Tibial nerve (tissue), 4 donors: ENCODE data around the gene USP46. TPM values are rescaled to one million over a fixed set of nuclear protein-coding genes. Genes with fewer than 3 reads are reported as not detected.
A peak's percentile ranks its signal among the peaks of the same experiment; 100 is the strongest.

ENCODE experiments used
- DNase-seq, 2 donors: peaks; one replicate each; pipeline ENCODE4 v3.0.0-alpha.2; 2019; ENCODE audit warnings: low spot score in 2 of 2
- H3K27ac ChIP-seq, 4 donors: fragments of 200-600 bp; sonication (generic) in 3 of 4; one replicate each; pipeline ENCODE4 v1.5.1; 2017 to 2019; ENCODE audit warnings: mild to moderate bottlenecking in 1 of 4
- H3K27me3 ChIP-seq, 2 donors: fragments of 200-600 bp; sonication (generic) in 1 of 2; one replicate each; pipeline versions ENCODE4 v1.5.1 to v1.6.0; 2017 to 2019
- H3K36me3 ChIP-seq, 3 donors: fragments of 200-600 bp; sonication (generic); one replicate each; pipeline ENCODE4 v1.5.1; 2018 to 2019
- H3K4me1 ChIP-seq, 4 donors: fragments of 200-600 bp; sonication (generic) in 3 of 4; one replicate each; pipeline ENCODE4 v1.5.1; 2017 to 2019
- H3K4me3 ChIP-seq, 4 donors: fragments of 200-600 bp; sonication (generic) in 3 of 4; one replicate each; pipeline ENCODE4 v1.5.1; 2017 to 2019; ENCODE audit warnings: mild to moderate bottlenecking in 1 of 4, moderate library complexity in 1 of 4
- H3K9me3 ChIP-seq, 4 donors: fragments of 200-600 bp; sonication (generic) in 3 of 4; one replicate each; pipeline ENCODE4 v1.5.1; 2017 to 2019
- CTCF ChIP-seq, 5 experiments: fragments of 200-600 bp in 3 of 5; fragments of 450-650 bp in 2 of 5; sonication (generic) in 3 of 5; IDR thresholded peaks; one replicate each; pipeline ENCODE4 v1.5.1; 2016 to 2019; ENCODE audit warnings: antibody characterized with exemption in 5 of 5, mild to moderate bottlenecking in 3 of 5, moderate library complexity in 2 of 5
- EP300 ChIP-seq, 2 donors: sonication (generic); formaldehyde crosslinking; IDR thresholded peaks; one replicate each; pipeline ENCODE4 v1.6.1; 2017; ENCODE audit warnings: antibody characterized with exemption in 2 of 2, mild to moderate bottlenecking in 1 of 2
- POLR2A ChIP-seq, 2 donors: fragments of 450-650 bp; IDR thresholded peaks; one replicate each; pipeline ENCODE4 v1.6.1; 2017; ENCODE audit warnings: antibody characterized with exemption in 2 of 2, mild to moderate bottlenecking in 2 of 2, moderate library complexity in 2 of 2
- WGBS, 2 donors: methylation state at CpG; one replicate each; pipeline ENCODE4 v1.1.5; 2018; 5-methylcytosine and 5-hydroxymethylcytosine counted together
- total RNA-seq, 4 donors: library from RNA; depleted of rRNA; stranded (reverse); fragments of >200 nt; gene quantifications; one replicate each; pipeline ENCODE4 v1.1.0, GENCODE V29; 2016

USP46 gene
- total RNA-seq, 4 donors from 2014 or later: 28.2 to 55.5 (median 37.9) TPM

GRCh38 chr4:52588771-52589591 lies 70.1 kb downstream of the USP46 start:
- Histone ChIP-seq H3K36me3 (peaks cover 0 to 14% (median 0%) of the 10 kb centered on the region in 3 donors), H3K4me3 (no peak overlapping the region), H3K4me1 (no peaks in the 10 kb centered on the region), H3K27me3 (no peaks in the 10 kb centered on the region), H3K27ac (no peak overlapping the region), H3K9me3 (no peaks in the 10 kb centered on the region)
- no peak for TF ChIP-seq CTCF (IDR thresholded peaks at IDR 0.05)
- no peak for TF ChIP-seq POLR2A (IDR thresholded peaks at IDR 0.05)
- TF ChIP-seq EP300 (IDR thresholded peaks at IDR 0.05): no peak
- DNase-seq: no peak
- 72 to 76% methylated on average over 13 of the region's 13 CpGs for WGBS, 2 donors

DNA sequence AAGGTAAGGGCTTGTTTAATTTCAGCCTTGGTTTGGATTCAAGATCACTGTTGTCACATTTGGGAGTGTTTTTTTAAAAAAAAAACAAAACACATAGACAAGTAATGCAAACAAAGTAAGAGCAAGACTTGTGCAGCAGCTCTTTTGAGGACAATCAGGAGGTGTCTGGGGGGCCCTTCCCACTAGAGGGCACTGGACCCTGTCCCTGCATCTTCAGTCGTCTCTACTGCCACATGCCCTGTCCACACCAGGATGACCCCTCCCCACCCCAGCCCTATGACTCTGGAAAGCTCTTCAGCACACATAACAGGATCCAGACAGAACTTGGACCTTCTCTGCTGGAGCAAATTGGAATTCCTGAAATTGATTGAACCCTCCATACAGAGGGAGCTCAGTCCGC lies 71.0 kb downstream of the USP46 start:
- Histone ChIP-seq H3K4me3 (no peak overlapping the region), H3K9me3 (no peaks in the 10 kb centered on the region), H3K36me3 (peaks cover 0 to 8% (median 0%) of the 10 kb centered on the region in 3 donors), H3K27me3 (no peaks in the 10 kb centered on the region), H3K27ac (no peak overlapping the region), H3K4me1 (no peaks in the 10 kb centered on the region)
- TF ChIP-seq POLR2A (IDR thresholded peaks at IDR 0.05) (no peak), EP300 (IDR thresholded peaks at IDR 0.05) (no peak), CTCF (IDR thresholded peaks at IDR 0.05) (peak; percentile 13 to 37 (median 20))
- peak in 1 of 2 donors; percentile 10 for DNase-seq
- WGBS, 2 donors: 47 to 56% methylated on average over 2 of the region's 2 CpGs

DNA sequence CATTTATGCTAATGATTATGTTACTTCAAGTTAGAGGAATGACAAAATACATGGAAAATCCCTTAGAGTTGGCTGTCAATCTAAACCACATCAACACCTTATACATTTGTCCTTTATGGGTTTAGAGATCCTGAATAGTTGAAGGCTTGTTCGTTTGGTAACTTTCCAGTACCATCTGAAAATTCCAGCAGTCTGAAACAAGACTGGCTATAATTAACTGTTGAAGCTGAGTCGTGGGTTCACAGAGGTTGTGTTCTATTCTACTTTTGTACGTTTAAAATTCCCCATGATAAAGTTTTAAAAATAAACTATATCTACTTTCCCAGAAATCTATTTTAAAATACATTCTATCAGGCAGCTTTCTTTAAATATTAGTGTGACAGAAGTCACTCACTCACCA lies 73.0 kb downstream of the USP46 start:
- no peak for TF ChIP-seq EP300 (IDR thresholded peaks at IDR 0.05)
- no peak for TF ChIP-seq POLR2A (IDR thresholded peaks at IDR 0.05)
- TF ChIP-seq CTCF (IDR thresholded peaks at IDR 0.05): no peak
- Histone ChIP-seq H3K27ac (no peak overlapping the region), H3K9me3 (no peaks in the 10 kb centered on the region), H3K4me1 (no peaks in the 10 kb centered on the region), H3K27me3 (no peaks in the 10 kb centered on the region), H3K4me3 (no peak overlapping the region), H3K36me3 (no peaks in the 10 kb centered on the region)
- no peak for DNase-seq
- 30 to 33% methylated on average over 3 of the region's 3 CpGs for WGBS, 2 donors

- no peaks in the 10 kb centered on the region for H3K36me3 ChIP-seq
- no peak overlapping the region for H3K4me3 ChIP-seq
- 86 to 89% methylated on average over 2 of the region's 2 CpGs for WGBS, 2 donors
- H3K27me3 ChIP-seq: no peaks in the 10 kb centered on the region
- H3K9me3 ChIP-seq: no peaks in the 10 kb centered on the region
- TF ChIP-seq CTCF (IDR thresholded peaks at IDR 0.05) (no peak), POLR2A (IDR thresholded peaks at IDR 0.05) (no peak), EP300 (IDR thresholded peaks at IDR 0.05) (no peak)
- DNase-seq: no peak
- H3K4me1 ChIP-seq: no peaks in the 10 kb centered on the region
- no peak overlapping the region for H3K27ac ChIP-seq
These were observed 73.7 kb downstream of the USP46 start for GRCh38 chr4:52585379-52585778.

GRCh38 chr4:52579602-52580272 lies 79.4 kb downstream of the USP46 start:
- TF ChIP-seq POLR2A (IDR thresholded peaks at IDR 0.05) (no peak), CTCF (IDR thresholded peaks at IDR 0.05) (no peak), EP300 (IDR thresholded peaks at IDR 0.05) (no peak)
- WGBS, 2 donors: 91 to 92% methylated on average over 4 of the region's 4 CpGs

More at GRCh38 chr4:52579602-52580272, 79.4 kb downstream of the USP46 start:
- no peaks in the 10 kb centered on the region for H3K4me1 ChIP-seq
- H3K9me3 ChIP-seq: no peaks in the 10 kb centered on the region
- H3K27me3 ChIP-seq: no peaks in the 10 kb centered on the region
- no peak for DNase-seq
- H3K4me3 ChIP-seq: no peak overlapping the region
- no peaks in the 10 kb centered on the region for H3K36me3 ChIP-seq
- no peak overlapping the region for H3K27ac ChIP-seq
